ENCODE data around the gene USH2A.

The USH2A gene

DNA sequence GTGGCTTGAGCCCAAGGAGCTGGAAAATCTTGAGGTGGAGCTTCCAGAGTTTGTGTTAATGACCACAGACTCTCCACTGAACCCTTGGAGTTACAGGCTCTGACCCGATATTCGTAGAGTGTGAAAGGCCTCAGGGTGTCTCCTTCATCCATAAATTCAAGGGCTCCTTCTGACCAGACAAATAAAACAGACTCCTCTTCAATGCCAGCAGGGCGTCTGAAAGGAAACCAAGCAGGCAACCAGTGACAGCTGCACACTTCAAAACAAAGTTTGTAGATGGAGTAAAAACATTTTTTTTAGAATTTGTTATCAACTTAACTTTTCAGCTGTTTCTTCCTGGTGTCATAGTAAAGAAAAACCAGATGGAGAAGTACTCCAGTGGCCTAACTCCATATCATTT, 695.1 kb downstream of the USH2A start:
- no peak overlapping the region for H3K27ac ChIP-seq (replicated peaks; ENCODE audit: low read length)
- no peak overlapping the region for H2AFZ ChIP-seq (ENCODE audit: low read length)
- no peak for DNase-seq (ENCODE audit: low spot score)

DNA sequence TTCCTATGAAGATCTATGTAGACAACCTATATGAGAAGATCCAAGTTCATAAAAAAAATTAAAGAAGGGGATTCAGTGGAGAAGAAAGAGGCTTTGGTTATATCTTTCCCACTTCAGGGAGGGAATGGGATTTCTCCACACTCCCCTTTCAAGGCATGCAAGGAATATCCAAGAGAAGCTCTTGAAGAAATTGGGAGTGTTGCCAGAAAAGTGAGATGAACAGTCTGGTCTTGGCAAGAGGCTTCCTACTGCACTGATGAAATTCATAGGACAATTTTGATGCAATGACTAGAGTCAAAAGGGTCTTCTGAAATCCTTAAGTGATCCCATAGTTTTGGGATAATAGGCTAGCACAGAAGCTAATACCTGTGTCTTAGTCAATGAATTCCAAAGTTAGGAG, 703.1 kb downstream of the USH2A start:
- Histone ChIP-seq H3K14ac (ENCODE audit: low read length) (no peak overlapping the region), H3K23ac (ENCODE audit: low read depth, low read length, poor library complexity) (no peak overlapping the region), H4K8ac (ENCODE audit: low read depth, low read length) (no peak overlapping the region), H2AK5ac (ENCODE audit: low read depth, low read length) (no peak overlapping the region), H2AFZ (ENCODE audit: low read length) (no peak overlapping the region), H2BK15ac (ENCODE audit: low read length) (no peak overlapping the region), H3K4me3 (ENCODE audit: low read length in 2 of 2) (no peak overlapping the region), H2BK12ac (ENCODE audit: low read length) (no peak overlapping the region), H3K18ac (ENCODE audit: low read length) (no peak overlapping the region), H3K27me3 (ENCODE audit: control insufficient read depth in 3 of 3, insufficient read depth in 3 of 3, low read depth in 1 of 3, low read length in 3 of 3) (no peaks in the 10 kb centered on the region), H3K9ac (ENCODE audit: low read depth, low read length, poor library complexity) (no peak overlapping the region), H2BK5ac (ENCODE audit: low read length) (no peak overlapping the region), H3K4me1 (ENCODE audit: control insufficient read depth in 2 of 2, insufficient read depth in 1 of 2, low read depth in 1 of 2, low read length in 2 of 2) (no peaks in the 10 kb centered on the region), H4K91ac (ENCODE audit: low read depth, low read length, poor library complexity) (no peak overlapping the region), H3K36me3 (replicated peaks in 1 of 2; ENCODE audit: control insufficient read depth in 2 of 2, insufficient read depth in 2 of 2, low read length in 2 of 2) (no peaks in the 10 kb centered on the region), H3K79me1 (ENCODE audit: low read depth, low read length) (no peaks in the 10 kb centered on the region), H3K4ac (ENCODE audit: low read length) (no peak overlapping the region), H3K4me2 (ENCODE audit: insufficient read depth, low read length, poor library complexity, severe bottlenecking) (no peak overlapping the region), H3K27ac (replicated peaks; ENCODE audit: low read length) (no peak overlapping the region), H2BK120ac (ENCODE audit: low read depth, low read length) (no peak overlapping the region), H3K9me3 (replicated peaks in 1 of 2; ENCODE audit: control insufficient read depth in 2 of 2, insufficient read depth in 1 of 2, low read depth in 1 of 2, low read length in 2 of 2) (no peaks in the 10 kb centered on the region)
- DNase-seq (ENCODE audit: low spot score) = no peak

More for the DNA sequence above, 695.1 kb downstream of the USH2A start:
- H4K8ac ChIP-seq (ENCODE audit: low read depth, low read length) = no peak overlapping the region
- H3K4ac ChIP-seq (ENCODE audit: low read length) = no peak overlapping the region
- H2BK120ac ChIP-seq (ENCODE audit: low read depth, low read length) = no peak overlapping the region
- WGBS, 2 donors (ENCODE audit: extremely low coverage in 2 of 2, insufficient read length in 2 of 2, insufficient replicate concordance in 1 of 2) = no CpG with 5 or more reads among the region's 3 CpGs
- H3K27me3 ChIP-seq (ENCODE audit: control insufficient read depth in 3 of 3, insufficient read depth in 3 of 3, low read depth in 1 of 3, low read length in 3 of 3) = peaks cover 0 to 3% (median 0%) of the 10 kb centered on the region in 3 experiments
- H3K9me3 ChIP-seq (replicated peaks in 1 of 2; ENCODE audit: control insufficient read depth in 2 of 2, insufficient read depth in 1 of 2, low read depth in 1 of 2, low read length in 2 of 2) = no peaks in the 10 kb centered on the region
- no peak overlapping the region for H2BK5ac ChIP-seq (ENCODE audit: low read length)
- no peak overlapping the region for H3K4me2 ChIP-seq (ENCODE audit: insufficient read depth, low read length, poor library complexity, severe bottlenecking)
- no peak overlapping the region for H3K9ac ChIP-seq (ENCODE audit: low read depth, low read length, poor library complexity)
- H2AK5ac ChIP-seq (ENCODE audit: low read depth, low read length) = no peak overlapping the region
- no peaks in the 10 kb centered on the region for H3K36me3 ChIP-seq (replicated peaks in 1 of 2; ENCODE audit: control insufficient read depth in 2 of 2, insufficient read depth in 2 of 2, low read length in 2 of 2)
- H3K4me1 ChIP-seq (ENCODE audit: control insufficient read depth in 2 of 2, insufficient read depth in 1 of 2, low read depth in 1 of 2, low read length in 2 of 2) = no peaks in the 10 kb centered on the region
- no peak overlapping the region for H2BK15ac ChIP-seq (ENCODE audit: low read length)
- H3K79me1 ChIP-seq (ENCODE audit: low read depth, low read length) = no peaks in the 10 kb centered on the region
- H3K14ac ChIP-seq (ENCODE audit: low read length) = no peak overlapping the region
- no peak overlapping the region for H3K23ac ChIP-seq (ENCODE audit: low read depth, low read length, poor library complexity)
- H3K4me3 ChIP-seq (ENCODE audit: low read length in 2 of 2) = no peak overlapping the region
- H3K18ac ChIP-seq (ENCODE audit: low read length) = no peak overlapping the region
- no peak overlapping the region for H2BK12ac ChIP-seq (ENCODE audit: low read length)
- no peak overlapping the region for H4K91ac ChIP-seq (ENCODE audit: low read depth, low read length, poor library complexity)

DNA sequence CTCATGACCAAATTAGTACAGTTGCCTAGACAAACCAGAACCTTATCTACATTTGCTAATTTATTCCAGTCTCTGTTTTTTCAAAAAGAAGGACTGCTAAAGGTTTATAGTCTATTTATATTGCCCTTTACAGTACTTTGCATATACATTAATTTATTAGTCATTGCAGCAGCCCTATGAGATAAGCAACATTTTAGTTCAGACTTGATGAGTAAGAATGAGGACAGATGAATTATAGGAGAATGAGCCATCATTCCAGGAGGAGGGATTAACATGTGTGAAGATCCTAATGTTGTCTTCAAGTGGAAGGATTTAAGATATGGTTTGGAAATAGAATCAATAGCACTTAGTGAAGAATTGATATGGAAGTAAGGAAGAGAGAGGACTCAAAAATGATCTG, 703.7 kb downstream of the USH2A start:
- H3K14ac ChIP-seq (ENCODE audit: low read length) = no peak overlapping the region
- H3K4me2 ChIP-seq (ENCODE audit: insufficient read depth, low read length, poor library complexity, severe bottlenecking) = no peak overlapping the region
- no peak overlapping the region for H4K91ac ChIP-seq (ENCODE audit: low read depth, low read length, poor library complexity)
- H4K8ac ChIP-seq (ENCODE audit: low read depth, low read length) = no peak overlapping the region
- no peaks in the 10 kb centered on the region for H3K27me3 ChIP-seq (ENCODE audit: control insufficient read depth in 3 of 3, insufficient read depth in 3 of 3, low read depth in 1 of 3, low read length in 3 of 3)
- H2BK12ac ChIP-seq (ENCODE audit: low read length) = no peak overlapping the region
- no peak overlapping the region for H3K23ac ChIP-seq (ENCODE audit: low read depth, low read length, poor library complexity)
- no peaks in the 10 kb centered on the region for H3K36me3 ChIP-seq (replicated peaks in 1 of 2; ENCODE audit: control insufficient read depth in 2 of 2, insufficient read depth in 2 of 2, low read length in 2 of 2)
- H2BK5ac ChIP-seq (ENCODE audit: low read length) = no peak overlapping the region
- no peak overlapping the region for H3K4ac ChIP-seq (ENCODE audit: low read length)
- no peak overlapping the region for H2AK5ac ChIP-seq (ENCODE audit: low read depth, low read length)
- H3K9me3 ChIP-seq (replicated peaks in 1 of 2; ENCODE audit: control insufficient read depth in 2 of 2, insufficient read depth in 1 of 2, low read depth in 1 of 2, low read length in 2 of 2) = no peaks in the 10 kb centered on the region
- no peak for DNase-seq (ENCODE audit: low spot score)
- H2BK15ac ChIP-seq (ENCODE audit: low read length) = no peak overlapping the region
- H3K18ac ChIP-seq (ENCODE audit: low read length) = no peak overlapping the region
- no peak overlapping the region for H2AFZ ChIP-seq (ENCODE audit: low read length)
- H3K9ac ChIP-seq (ENCODE audit: low read depth, low read length, poor library complexity) = no peak overlapping the region
- H3K4me1 ChIP-seq (ENCODE audit: control insufficient read depth in 2 of 2, insufficient read depth in 1 of 2, low read depth in 1 of 2, low read length in 2 of 2) = no peaks in the 10 kb centered on the region
- no peak overlapping the region for H3K4me3 ChIP-seq (ENCODE audit: low read length in 2 of 2)
- no peak overlapping the region for H3K27ac ChIP-seq (replicated peaks; ENCODE audit: low read length)
- no peak overlapping the region for H2BK120ac ChIP-seq (ENCODE audit: low read depth, low read length)
- no peaks in the 10 kb centered on the region for H3K79me1 ChIP-seq (ENCODE audit: low read depth, low read length)

DNA sequence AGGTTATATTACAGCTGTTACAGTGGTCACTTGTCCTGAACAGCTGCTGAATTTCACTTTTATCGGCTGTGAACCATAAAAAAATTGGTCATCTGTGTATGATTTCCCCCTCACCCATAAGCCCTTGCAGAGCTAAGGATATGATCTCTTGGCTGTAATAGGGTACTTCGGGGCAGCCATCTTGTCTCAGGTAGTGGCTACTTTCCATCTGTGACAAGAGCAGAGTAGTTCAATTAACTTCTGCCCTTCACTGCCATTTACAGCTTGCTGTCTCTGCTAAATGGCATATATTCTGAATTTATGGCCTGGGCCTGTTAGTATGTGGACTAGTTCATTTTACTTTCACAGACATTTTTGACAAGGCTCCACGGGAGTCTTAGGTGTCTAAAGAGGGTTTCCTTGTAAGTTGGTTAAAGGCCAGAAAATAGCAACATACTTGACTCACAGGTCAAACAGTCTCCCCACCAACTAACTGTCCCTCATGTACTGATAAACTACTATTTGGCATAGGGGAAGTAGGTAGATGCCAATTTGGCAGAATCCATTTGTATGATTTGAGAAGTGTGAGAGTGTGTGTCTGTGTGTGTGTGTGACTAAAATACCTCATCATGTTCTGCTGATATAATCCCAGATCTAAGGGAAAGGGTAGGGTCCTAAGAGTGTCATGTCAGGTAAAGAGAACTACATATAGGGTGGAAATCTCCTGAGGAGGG, 704.5 kb downstream of the USH2A start:
- no peak overlapping the region for H3K23ac ChIP-seq (ENCODE audit: low read depth, low read length, poor library complexity)
- H3K27me3 ChIP-seq (ENCODE audit: control insufficient read depth in 3 of 3, insufficient read depth in 3 of 3, low read depth in 1 of 3, low read length in 3 of 3) = no peaks in the 10 kb centered on the region
- no peak overlapping the region for H2BK12ac ChIP-seq (ENCODE audit: low read length)
- H3K4ac ChIP-seq (ENCODE audit: low read length) = no peak overlapping the region
- no peaks in the 10 kb centered on the region for H3K9me3 ChIP-seq (replicated peaks in 1 of 2; ENCODE audit: control insufficient read depth in 2 of 2, insufficient read depth in 1 of 2, low read depth in 1 of 2, low read length in 2 of 2)
- H4K91ac ChIP-seq (ENCODE audit: low read depth, low read length, poor library complexity) = no peak overlapping the region
- H3K79me1 ChIP-seq (ENCODE audit: low read depth, low read length) = no peaks in the 10 kb centered on the region
- no peak overlapping the region for H4K8ac ChIP-seq (ENCODE audit: low read depth, low read length)
- H3K4me2 ChIP-seq (ENCODE audit: insufficient read depth, low read length, poor library complexity, severe bottlenecking) = no peak overlapping the region
- no peak for DNase-seq (ENCODE audit: low spot score)
- H2AK5ac ChIP-seq (ENCODE audit: low read depth, low read length) = no peak overlapping the region
- no peak overlapping the region for H3K27ac ChIP-seq (replicated peaks; ENCODE audit: low read length)
- no peak overlapping the region for H3K4me3 ChIP-seq (ENCODE audit: low read length in 2 of 2)
- H2BK120ac ChIP-seq (ENCODE audit: low read depth, low read length) = no peak overlapping the region
- no peaks in the 10 kb centered on the region for H3K36me3 ChIP-seq (replicated peaks in 1 of 2; ENCODE audit: control insufficient read depth in 2 of 2, insufficient read depth in 2 of 2, low read length in 2 of 2)
- H2BK15ac ChIP-seq (ENCODE audit: low read length) = no peak overlapping the region
- no peak overlapping the region for H3K14ac ChIP-seq (ENCODE audit: low read length)
- no peaks in the 10 kb centered on the region for H3K4me1 ChIP-seq (ENCODE audit: control insufficient read depth in 2 of 2, insufficient read depth in 1 of 2, low read depth in 1 of 2, low read length in 2 of 2)
- H2AFZ ChIP-seq (ENCODE audit: low read length) = no peak overlapping the region
- H3K18ac ChIP-seq (ENCODE audit: low read length) = no peak overlapping the region
- WGBS, 2 donors (ENCODE audit: extremely low coverage in 2 of 2, insufficient read length in 2 of 2, insufficient replicate concordance in 1 of 2) = no CpG with 5 or more reads among the region's 3 CpGs
- H3K9ac ChIP-seq (ENCODE audit: low read depth, low read length, poor library complexity) = no peak overlapping the region
- no peak overlapping the region for H2BK5ac ChIP-seq (ENCODE audit: low read length)

Measured in neuronal stem cell (in vitro differentiated cells).